CD4-positive, alpha-beta T cell treated with Interleukin-15 for 4 hours (primary cell): ENCODE measurements around the gene TFPI.

Experiments
- DNase-seq: peaks from one replicate; pipeline ENCODE4 v3.0.0-alpha.2; 2020; ENCODE audit warnings: low spot score

TFPI gene

DNA sequence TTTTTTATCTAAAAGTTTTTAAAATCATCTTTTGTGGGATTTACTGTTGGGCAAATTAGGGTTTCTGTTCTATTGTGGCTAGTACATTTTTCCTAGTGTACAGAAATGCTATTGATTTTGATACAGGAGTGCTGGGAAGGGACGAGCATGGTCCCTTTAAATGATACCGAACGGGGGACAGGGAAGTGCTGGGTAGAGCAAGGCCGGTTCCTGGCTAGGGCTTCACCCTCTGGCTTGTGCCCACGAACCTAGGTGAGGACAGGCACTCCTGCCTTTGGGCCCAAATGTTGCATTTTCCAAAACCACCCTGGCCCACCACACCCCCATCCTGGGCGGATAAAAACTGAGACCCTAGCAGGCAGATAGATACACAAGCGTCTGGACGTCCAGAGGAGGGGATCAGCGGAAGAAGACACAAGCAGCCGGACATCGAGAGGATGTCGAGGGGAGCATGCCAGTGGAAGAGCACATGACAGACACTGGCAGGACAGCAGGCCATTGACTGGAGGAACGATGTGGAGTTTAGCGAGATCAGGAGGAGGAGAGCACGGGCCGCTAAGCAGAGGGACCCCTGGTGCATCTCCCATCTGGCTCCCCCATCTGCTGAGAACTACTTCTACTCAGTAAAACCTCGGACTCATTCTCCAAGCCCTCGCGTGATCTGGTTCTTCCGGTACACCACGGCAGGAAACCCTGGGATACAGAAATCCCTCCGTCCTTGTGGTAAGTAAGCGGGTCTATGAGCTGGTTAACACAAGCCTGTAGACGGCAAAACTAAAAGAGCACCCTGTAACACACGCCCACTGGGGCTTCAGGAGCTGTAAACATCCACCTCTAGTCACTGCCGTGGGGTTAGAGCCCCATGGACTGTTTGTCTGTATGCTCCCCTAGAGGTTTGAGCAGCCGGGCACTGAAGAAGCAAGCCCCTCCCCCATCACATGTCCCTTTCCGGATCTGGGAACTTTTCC is 92.7 kb downstream of the TFPI start:
- no peak for DNase-seq

DNA sequence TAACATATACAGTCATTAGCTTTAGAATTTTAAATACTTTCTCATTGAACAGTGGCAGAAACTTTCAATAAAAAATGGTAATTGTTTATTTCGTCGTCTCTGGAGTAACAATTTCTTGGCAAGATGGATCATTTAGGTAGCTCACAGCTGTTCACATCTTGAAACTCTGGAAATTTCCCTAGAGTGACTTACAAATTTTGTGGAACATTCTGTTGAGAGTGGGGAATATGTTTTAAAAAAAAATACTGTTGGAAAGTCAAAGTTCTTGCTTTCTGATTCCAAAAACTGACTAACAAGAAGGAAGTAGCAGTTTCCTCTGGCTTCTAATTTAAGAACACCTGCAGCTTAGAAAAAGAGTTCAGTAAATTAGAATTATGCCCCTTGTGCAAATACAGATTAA is 95.0 kb downstream of the TFPI start:
- DNase-seq = no peak

DNA sequence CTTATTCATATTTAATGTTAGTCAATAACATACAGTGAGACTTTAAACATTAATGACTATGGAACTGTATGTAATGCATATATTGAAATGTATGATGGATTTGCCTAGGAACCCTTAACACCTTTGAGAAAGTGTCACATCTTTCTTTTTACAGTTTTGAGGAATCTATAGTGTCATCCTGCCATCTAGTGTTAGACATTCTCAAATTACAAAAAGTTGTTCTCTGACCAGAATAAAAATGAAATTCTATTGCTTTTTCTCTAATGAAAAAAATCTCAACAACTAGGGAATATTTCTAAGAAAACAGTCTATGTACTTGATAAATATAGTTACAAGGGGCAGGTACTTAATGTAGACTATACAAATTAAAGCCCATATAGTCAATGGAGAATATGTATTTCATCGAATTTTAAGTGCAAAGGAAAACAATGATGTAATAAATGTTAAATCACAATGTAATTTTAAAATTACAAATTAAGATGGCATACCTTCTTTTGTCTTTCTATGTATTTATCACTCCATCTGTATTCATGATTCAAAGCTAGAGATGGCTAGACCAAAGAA is 101.1 kb downstream of the TFPI start:
- DNase-seq = no peak

DNA sequence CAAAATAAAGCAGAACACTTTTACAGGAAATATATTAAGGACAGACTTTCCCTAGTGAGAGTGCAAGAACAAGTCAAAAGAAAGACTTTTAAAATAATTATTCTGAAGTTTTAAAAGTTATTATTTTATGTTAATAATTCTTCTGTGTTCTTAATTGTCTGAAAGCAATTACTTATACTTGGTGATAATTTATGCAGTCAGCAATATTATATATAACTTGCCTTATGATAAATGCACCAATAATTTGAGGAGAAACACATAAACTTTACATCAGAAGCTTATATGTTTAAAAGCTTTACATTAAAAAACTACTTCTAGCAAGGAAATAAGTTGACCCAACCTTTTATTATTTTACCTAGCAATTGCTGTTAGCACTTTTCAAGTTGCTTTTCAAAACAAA is 102.7 kb downstream of the TFPI start:
- DNase-seq = no peak

DNA sequence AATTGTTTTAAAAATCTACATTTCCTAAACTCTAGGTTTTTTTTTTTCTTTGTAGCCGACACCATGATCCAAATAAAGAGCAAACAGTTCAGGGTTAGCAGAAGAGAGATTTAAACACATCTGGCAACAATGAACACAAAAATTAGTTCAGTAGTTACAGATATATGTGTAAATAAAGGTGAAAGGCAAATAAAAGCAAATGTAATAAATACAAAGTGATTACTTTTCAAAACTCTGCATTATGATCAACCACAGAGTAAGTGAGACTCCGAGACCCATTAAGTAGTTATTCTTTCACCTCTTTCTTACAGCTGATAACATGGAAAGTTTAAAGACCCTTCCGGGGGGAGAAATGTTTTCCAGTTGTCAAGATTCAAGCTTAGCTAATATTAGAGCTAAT is 106.9 kb downstream of the TFPI start:
- no peak for DNase-seq

DNA sequence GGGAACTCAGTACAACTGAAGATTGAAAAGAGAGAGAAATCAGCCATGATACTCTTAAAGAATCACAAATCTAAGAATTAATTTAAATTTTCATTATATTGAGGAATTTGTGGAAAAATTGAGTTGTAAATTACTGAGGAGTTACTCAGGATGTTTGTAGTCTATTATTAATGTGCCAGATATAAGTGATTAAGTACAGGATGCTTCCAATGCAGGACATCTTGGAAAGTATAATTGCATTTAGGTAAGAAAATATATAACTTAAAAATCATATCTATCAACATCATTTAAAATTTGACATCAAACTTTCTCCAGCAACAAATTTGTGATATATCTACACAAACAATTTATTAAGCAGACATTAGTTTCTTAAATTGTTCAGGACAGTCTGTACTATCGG is 107.5 kb downstream of the TFPI start:
- DNase-seq = no peak

DNA sequence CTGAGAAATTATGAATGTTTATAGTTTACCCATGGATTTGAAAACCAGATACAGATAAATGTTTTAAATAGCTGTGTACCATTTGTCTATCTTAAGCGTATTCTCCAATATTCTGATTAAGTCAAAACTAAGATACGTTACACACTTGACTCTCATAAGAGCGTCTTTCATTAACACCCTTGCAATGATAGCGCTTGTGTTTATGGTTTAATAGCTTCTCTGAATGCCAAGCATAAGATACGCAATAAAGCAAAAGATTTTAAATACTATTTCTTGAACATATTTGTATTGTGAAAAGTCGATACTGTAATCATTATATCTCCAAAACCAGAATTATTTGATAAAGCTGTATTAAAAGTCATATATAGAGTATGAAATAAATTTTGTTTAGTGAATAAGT is 109.2 kb downstream of the TFPI start:
- no peak for DNase-seq

DNA sequence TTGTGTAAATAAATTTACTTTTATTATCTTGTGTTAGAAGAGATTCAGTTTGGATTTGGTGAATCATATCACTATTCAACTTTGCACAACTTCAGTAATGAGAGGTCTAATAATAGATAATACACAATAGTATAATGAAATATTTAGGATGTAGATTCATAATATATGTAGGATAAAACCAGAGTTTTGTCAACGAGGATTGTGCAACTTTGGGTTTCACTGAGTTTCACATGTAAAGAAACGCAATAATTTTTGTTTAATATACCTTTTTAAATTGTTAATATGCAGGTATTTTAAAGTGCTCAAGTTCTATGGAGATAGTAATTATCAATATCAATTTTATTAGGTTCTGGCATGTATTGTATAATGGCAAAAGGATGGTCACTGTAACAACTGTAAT is 111.5 kb downstream of the TFPI start:
- DNase-seq = no peak

DNA sequence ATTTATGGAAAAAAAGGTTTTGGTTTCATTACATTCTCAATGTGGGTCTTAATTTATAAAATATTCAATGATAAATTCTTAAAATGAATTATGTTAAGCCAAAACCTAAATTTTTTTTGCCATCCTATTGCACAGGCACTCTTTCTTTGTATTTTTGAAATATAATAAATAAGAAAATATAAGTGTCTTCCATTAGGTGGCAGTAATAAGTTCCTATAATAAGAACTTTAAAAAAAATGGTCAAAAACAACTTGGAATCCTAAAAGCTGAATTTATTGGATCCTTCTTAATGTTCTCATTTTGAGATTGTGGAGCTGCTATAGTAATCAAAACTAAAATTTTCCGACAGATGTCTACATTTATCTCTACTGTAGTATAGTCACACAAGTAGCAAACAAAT is 111.9 kb downstream of the TFPI start:
- no peak for DNase-seq

DNA sequence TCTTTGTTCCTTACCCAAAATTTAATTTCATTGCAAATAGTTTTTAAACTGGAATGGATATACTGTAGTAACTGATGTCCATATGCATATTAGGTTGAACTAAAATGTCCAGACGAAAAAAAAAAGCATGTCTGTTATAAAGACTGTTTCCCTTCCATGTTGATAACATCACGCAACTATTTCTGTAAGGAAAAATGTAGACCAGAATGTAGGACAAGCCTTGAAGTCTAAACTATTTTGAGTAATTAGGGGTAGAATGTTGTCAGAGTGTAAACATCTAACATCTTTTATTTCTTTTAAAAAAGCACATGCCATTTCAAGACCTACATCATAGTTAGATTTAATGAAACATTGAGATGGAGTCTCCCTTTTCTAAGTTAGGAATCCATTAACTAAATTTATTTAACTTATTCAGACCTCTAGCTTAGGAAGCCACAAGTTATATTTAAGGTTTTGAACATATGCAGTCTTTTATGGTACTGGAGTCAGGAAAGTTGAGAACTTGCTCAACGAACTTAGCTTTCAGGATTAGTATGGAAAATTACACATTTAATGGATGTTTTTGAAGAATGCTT is 114.0 kb downstream of the TFPI start:
- no peak for DNase-seq

DNA sequence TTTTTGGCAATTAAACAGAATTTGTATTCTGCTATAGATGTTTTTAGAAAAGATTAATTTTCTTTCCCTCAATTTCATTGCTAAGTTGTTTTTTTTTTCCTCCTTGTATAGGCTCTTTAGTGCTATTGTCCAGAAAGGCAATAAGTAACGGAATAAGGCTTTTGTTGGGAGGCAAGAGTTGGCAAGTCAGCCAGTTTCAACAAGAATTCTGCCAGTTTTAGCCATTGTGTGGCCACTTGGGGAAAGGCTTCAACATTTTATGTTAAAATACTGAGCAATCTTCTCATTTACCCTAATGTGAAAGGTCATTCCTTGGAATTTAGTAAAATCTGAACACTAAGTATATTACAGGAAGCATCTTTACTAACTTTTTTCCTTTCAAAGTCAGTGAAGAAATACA is 115.8 kb downstream of the TFPI start:
- no peak for DNase-seq

DNA sequence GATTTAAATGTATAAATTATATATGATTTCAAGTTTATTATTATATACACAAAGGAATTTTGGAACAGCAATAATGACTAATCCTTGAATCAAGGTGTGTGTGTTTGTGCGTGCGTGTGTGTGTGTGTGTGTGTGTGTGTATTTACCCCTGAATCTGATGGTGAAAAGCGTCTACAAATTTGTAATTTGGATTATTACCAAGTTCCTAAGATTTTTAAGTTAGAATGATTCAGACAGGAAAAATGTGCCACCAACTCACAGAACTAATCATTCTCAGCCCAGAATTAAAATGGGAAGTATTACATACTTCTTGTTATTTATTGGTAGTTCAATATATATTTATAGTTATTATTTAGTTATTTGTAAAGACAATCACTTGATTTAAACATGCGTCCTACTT is 118.5 kb downstream of the TFPI start:
- no peak for DNase-seq

DNA sequence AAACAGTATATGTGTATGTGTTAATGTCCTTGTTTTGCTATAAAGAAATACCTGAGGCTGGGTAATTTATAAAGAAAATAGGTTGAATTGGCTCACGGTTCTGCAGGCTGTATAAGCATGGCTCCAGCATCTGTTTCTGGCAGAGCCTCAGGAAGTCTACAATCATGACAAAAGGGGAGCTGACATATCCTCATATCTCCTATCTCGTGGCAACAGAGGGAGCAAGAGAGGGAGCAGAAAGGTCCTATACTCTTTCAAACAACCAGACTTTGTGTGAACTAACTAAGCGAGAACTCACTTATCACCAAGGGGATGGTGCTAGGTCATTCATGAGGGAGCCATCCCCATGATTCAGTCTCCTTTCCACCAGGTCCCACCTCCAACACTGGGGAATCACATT is 119.2 kb downstream of the TFPI start:
- DNase-seq = no peak

DNA sequence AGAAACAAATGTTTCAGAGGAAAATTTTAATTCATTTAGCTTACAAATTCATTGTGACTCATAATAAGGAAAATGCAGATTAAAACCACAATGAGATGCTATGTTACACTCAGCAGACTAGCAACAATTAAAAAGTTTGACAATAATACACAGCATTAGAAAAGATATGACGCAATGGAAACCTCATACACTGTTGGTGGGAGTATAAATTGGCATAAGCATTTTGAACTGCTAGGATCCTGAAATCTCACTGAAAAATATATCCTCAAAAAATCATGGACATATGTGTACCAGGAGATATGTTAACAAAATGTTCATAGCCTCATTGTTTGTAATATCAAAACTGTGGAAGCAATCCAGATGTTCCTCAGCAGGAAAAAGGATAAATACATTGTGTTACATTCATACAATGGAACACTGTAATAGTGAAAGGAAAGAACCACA is 119.9 kb downstream of the TFPI start:
- no peak for DNase-seq

DNA sequence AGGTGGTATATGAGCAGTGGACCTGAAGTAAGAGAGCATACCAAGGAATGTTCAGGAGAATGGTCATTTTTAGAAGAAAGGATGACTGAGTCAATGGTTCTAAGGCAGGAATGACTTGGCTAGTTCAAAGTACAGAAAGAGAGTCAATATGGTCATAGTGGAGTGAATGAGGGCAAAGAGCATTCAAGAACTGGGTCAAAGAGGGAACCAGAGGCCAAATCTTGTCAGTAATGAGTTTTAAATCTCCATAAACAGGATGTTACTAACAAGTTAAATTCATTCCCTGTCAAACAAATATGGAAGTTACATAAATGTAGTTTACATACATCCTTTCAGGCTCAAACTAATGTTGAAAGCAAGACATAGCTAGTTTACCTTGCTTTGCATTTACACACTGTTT is 122.3 kb downstream of the TFPI start:
- DNase-seq = no peak

DNA sequence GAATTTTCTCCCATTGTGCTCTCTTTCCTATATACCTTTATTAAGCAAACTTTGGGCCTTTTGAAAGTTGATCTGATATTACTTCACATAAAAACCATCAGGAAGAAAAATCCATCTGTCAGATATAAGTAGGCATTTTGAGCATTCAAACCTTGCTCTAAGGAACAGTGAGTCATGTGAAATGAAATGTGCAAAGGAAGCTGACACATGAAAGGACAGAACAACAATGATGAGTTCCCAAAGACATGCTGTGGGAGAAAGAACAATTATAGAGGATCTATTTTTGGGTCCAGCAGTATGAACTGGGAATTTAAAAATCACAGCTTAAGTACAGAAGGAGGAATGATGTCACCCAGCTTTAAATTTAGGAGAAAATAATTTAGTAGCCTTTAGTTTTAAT is 124.2 kb downstream of the TFPI start:
- no peak for DNase-seq

DNA sequence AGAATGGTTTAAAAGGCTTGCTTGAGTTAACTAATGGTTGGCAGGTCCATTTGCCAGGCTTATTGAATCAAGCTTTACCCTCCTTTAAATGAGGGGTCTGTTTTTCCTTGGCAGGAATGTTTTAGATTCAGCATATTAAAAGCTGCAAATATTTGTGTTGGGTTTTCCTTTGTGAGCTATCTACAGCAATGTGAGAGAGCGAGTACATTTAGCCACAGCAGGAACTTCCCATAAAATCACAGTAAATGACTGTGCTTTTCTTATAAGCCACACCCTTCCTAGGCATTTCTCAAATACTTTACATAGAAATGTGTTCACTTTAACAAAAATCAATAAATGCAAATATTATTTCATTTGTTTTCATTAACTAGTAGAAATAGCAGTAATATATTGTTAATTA is 130.1 kb downstream of the TFPI start:
- DNase-seq = no peak

DNA sequence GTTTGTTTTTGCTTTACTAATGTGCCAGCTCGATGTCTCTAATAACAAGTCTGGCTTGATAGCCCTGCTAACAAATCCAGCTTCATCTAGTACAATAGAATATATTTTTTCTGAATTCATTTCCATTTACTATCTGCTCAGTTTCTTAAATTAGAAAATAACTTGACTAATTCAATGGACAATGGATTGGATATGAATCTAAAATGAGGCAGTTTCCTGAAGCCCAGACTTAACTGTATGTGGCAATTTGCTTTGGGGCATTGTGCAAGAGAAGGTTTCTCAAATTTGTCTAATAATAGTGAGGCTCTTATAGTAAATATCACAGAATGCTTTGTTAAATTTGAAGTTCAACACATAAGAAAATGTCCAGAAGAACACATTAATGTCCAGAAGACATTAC is 132.0 kb downstream of the TFPI start:
- DNase-seq = no peak

DNA sequence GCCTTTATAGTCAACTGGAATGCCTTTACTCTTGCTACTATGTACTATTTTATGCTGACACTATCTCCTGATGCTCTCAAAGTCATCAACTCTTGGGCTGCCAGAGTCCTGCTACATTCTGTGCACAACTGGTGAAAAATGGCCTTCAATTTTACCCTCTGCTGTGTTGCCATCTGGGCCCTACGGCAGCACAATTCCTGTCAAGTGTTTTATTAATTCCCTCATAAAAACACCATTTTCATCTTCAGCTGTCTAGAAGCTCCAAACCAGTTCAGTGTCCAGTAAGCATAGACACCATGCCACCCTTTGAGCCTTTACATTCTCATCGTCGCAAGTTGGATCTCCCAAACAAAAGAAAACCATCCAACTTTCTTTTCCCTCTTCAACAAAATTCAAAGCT is 132.7 kb downstream of the TFPI start:
- DNase-seq = no peak

DNA sequence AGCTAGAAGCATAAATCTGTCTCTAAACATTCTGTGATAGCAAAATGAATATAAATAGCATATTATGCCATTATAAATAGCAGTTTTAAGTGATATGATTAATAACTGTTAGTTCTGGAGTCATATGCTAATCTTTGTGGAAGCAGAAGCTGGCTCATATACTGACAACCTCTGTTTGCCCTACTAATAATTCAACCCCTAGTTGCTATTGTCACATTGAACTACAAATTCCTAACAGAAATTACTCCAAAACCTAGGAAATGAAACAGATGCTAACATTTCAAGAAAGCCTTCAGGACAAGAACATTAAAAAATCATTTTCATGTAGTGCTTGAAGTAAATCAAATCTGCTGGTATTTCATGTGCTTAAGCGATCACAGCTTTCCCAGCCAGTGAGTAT is 134.4 kb downstream of the TFPI start:
- DNase-seq = no peak

DNA sequence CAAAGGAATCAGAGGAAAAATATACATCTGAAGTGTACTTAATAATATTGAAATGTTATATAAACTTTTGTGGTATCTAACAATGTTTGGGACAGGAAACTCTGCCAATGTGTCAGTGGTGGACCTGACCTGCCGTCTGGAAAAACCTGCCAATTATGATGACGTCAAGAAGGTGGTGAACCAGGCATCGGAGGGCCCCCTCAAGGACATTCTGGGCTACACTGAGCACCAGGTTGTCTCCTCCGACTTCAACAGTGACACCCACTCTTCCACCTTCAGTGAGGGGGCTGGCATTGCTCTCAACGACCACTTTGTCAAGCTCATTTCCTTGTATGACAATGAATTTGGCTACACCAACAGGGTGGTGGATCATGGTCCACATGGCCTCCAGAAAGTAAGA is 138.8 kb downstream of the TFPI start:
- no peak for DNase-seq
